HG02840 (cell line): ENCODE measurements around the gene CCL27.

Experiments used
- ATAC-seq: cut with Tn5 transposase; IDR thresholded peaks from one replicate; pipeline ENCODE4 v1.9.1; 2021; ENCODE audit warnings: mild to moderate bottlenecking, moderate library complexity, moderate number of reproducible peaks; ENCODE audit not compliant: unreplicated experiment, low FRiP score

Gene CCL27, protein sequence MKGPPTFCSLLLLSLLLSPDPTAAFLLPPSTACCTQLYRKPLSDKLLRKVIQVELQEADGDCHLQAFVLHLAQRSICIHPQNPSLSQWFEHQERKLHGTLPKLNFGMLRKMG

DNA sequence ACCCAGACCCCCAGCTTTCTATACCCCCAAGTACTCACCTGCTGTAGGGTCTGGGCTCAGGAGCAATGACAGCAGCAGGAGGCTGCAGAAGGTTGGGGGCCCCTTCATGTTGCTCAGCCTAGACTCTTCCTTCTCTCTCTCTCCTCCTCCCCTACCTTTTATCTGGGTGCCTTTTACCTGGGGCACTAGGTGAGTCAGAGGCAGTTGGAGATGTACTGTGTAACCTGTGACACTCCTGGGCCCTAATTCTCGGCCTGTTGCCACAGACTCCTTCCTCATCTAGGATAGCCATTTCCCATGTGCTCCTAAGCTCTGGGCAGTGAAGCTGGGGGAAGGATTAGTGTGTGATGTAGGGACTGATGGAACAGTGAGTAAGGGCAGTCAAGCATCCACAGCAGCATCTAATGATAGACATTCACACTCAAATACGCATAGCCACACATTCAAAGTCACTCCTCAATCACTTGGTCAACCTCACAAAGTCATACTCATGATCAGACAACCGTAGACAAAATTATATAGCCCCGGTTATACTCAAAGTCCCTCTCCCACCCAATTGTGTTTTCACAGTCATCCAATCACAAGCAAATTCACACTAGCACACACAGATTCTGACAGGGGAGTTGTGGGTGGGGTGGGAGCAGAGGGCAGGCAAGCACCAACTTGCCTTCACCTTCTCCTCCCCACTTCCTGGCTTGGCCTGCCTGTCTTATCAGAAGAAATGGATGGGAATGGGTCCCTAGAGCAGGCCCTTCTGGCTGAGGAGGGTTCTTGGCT, at the start of gene CCL27:
Gene CCL27, minus strand, starts transcription at position 132 of the 777 bp plus-strand sequence. Its CDS starts 24 bp downstream, at position 108.
- no peak for ATAC-seq

DNA sequence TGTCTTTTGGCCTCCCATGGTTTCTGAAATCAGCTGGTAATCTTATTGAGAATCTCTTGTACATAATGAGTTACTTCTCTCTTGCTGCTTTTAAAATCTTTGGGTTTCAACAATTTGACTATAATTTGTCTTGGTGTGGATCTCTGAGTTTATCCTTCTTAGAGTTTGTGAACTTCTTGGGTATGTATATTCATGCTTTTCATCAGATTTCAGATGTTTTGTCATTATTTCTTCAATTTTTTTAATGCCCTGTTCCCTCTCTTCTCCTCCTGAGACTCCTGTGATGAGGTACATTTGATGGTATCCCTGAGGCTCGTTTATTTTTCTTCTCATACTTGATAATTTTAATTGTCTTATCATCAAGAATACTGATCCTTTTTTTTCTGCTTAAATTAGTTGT, 49.7 kb upstream of the CCL27 start:
- ATAC-seq = no peak

DNA sequence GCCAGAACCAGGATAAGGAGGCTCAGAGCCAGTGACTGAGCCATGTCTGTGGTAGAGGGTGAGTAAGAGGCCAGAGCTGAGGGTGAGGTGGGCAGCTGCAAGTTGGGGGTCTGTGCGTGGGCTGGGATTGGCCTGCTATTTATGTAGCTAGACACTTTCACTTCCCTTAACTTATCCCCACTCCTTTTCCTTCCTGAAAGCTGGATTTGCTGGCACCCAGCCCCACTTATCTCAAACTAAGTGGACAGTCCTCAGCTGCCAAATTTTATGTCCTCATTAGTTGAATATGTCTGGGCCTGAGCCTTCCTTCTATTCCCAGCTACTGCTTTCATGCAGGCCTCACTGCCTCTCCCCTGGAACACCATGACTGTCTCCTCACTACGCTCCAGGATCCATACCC, 47.6 kb upstream of the CCL27 start, which contains the start of gene CCL21:
Gene CCL21, minus strand, starts transcription at position 114 of the 400 bp plus-strand sequence. Its CDS starts 70 bp downstream, at position 44.
- ATAC-seq = no peak

DNA sequence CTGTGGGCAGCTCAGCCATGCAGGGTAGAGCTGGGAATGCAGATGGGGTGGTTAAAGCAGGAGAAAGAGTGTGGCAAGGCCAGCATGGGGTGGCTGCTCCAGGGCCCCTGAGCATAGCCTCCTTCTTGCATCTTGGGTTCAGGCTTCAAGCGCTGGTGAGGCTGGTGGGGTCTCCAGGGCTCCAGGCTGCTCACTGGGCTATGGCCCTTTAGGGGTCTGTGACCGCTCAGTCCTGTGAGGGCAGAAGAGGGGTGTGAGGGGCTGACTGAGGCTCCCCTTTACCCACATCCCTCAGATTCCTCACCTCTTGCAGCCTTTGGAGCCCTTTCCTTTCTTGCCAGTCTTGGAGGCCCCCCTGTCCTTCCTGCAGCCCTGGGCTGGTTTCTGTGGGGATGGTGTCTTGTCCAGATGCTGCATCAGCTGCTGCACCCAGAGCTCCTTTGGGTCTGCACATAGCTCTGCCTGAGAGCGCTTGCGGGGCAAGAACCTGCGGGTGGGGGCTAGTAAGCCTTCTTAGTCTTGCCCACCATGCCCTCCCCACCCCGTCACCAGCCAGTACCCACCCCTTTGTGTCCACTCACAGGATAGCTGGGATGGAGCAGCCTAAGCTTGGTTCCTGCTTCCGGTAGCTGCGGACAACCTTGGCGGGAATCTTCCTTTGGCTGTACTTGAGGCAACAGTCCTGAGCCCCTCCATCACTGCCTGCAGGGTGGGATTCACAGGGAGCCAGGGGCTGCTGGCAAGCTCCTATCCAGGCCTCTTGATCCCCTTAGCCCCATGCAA, 46.9 kb upstream of the CCL27 start:
- ATAC-seq = no peak

DNA sequence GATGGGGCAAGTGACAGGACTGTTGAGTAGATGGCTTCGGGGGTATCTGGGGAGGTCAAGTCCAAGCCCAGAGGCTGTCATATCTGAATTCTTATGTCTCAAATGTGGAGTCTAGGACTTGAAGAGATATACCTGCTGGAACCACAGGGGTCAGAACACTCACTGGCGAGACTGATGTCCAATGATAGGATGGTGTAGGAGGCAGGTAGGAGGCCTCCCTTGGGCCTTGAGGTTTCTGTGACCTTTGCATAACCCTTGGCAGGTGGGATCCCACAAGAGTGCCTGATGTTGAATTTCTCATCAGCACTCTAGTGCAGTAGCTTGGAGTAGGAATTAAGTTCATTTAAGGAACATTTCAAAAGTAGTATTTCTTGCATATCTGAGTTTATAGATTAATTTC, 44.7 kb upstream of the CCL27 start:
- no peak for ATAC-seq

DNA sequence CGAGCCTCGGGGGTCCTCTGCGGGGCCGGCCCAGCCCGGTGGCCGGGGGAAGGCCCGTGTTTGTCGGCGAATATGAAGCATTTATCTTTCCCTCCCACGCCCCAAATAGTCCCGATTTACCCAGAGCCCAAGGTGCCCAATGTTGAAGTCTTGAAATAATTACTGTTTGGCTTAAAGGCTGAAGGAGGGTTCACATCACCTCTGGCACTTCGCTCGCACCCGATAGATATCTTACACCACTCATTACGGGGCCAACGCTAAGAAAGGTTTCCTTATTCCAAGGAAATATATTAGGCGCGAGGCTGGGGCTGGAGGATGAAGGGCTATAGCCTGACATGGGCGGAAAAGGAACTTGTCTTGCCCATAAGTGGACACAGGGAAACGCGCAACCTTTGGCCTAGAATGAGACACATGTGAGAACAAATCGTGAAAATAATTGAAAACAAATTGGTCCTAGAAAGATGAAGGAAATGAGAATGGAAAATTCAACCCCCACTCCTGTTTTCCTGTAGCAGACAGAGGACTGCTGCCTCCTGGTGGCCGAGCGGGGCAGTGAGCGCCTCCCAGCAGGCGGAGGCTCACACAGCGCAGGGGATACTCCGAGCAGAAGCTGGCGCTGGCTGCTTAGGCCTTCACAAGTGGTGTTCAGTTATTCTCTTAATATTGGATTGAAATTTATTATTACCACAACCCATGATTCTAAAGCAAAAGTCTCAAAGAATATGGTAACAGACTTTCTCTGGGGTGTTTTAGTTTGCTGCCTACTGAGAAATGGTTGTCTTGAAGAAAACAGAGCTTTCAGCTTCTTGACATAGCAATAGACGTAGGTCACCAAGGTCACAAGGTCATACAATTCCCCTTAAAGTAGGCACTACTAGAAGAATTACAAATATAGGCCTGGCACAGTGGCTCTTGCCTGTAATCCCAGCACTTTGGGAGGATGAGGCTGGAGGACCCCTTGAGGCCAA, 39.6 kb upstream of the CCL27 start:
- ATAC-seq = peak; percentile 76

DNA sequence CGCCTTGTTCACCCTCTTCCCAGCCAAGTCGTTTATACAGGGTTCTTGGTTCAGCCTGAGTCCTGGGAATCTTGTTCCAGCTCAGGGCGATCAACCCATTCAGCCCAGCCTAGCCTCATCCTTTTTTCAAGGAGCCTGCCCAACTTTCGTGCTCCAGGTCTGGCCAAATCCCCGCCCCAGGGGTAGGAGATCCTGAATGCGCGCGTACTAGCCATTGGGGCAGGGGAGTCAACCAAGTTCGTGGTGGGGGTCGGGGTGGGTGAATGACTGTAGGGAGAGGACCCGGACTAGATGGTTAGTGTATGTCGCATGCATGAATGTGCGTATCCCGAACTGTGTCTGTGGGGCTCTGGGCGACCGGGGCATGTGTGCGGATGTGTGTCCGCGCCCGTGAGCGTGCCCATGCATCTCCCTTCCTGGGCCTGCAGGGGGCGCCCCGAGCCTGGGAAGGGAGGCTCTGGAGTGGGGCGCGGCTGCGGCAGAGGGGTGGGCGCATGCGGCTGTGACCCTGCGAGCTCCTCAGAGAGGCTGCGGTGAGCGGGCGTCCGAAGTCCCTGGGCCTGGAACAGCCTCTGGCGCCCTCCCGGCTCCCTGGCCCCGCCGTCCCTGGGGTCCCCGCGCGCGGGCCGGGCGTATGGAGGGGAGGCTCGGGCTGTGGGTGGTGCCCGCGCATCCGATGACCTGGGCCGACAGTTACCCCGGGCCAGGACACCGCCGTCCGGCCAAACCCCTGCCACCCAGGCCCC, 38.7 kb upstream of the CCL27 start:
- no peak for ATAC-seq

DNA sequence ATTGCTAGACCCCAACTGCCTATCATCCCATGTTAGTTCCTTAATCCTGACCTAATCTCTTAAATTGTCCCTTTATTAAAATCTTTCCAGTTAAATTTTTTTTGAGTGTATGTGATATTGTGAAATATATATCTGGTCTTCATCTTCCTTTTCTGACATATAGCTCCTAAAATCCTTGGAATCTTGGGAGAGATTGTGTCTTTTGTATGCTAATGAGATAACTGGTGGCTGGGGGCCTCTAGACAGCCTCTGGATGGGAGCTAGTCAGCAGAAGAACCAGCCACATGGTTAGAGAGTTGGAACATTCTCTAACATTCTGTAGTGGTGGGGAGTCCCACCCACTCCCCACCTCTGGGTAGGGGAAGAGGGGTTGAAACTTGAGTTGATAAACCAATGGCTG, 32.4 kb upstream of the CCL27 start:
- ATAC-seq = no peak

DNA sequence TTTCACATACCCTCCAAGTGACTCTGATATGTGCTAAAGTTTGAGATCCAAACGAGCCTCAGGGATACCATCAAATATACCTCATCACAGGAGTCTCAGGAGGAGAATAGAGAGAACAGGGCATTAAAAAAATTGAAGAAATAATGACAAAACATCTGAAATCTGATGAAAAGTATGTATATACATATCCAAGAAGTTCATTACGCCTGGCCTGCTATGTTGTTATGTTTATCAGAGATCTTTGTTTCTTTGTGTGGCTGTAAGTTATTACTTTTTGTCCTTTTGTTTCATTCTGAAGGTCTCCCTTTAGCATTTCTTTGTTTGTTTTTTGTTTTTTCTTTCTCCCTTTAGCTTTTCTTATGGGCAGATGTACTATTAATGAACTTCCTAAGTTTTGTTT, 31.1 kb upstream of the CCL27 start:
- ATAC-seq = no peak

DNA sequence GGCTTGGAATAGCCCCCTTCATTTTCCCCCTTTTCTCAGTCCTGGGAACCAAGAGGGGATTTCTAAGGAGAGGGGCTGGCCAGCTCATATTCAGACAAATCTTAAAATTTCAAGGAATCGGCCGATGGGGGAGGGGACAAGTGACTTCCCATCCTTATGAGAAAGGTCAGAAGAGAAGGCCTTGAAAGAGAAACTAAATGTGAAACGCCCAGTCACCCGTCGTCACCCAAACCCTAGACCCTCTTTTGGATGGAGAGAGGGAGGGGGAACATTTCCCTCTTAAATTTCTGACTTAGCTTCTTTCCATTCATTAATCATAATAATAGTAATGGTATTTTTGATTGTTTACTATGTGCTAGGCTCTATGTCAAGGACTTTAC, 29.5 kb upstream of the CCL27 start:
- no peak for ATAC-seq

DNA sequence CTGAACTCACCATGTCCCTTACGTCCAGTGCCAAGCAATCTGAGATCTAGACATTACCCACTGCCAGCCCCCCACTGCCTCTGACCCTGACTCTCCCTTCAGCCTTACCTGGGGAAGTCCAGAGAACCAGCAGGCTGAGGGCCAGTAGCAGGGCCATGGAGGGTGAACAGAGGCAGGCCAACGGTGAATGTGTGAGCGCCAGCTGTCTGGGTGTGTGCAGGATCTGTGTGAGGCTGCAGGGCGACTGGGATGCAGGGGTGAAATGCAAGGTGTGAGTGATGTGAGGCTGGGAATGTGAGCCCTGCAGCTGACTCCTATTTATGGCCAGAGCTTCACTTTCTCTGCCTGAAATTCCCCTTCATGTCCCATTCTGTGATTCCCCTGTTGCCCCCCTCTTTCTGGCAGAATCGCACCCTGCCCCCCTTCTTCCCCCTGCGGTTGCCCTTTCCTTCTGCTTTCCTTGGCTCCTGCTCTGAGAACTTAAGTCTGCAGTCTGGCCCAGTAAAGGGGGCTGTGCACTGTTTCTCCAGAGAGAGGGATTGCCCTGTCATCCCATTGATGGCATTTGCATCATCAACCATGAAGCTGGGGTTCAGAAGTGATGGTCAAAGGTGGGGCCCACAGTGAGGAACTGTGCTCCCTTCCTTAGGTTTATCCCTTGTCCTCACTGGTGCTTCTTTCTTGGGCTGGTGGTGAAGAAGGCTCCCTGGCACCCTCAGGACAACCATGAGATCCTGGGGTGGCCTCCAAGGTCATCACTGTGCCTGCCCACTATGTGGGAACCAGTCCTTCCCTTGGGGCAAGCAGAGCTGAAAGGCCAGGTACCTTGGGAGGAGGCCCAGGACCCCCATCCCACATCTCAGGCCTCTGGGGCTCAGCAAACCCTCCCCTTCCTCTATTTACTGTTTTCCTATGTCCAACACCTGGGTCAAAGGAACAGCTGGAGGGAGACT, 28.8 kb upstream of the CCL27 start, which contains the start of gene CCL19:
Gene CCL19, minus strand, starts transcription at position 294 of the 953 bp plus-strand sequence. Its CDS starts 137 bp downstream, at position 157.
- no peak for ATAC-seq

DNA sequence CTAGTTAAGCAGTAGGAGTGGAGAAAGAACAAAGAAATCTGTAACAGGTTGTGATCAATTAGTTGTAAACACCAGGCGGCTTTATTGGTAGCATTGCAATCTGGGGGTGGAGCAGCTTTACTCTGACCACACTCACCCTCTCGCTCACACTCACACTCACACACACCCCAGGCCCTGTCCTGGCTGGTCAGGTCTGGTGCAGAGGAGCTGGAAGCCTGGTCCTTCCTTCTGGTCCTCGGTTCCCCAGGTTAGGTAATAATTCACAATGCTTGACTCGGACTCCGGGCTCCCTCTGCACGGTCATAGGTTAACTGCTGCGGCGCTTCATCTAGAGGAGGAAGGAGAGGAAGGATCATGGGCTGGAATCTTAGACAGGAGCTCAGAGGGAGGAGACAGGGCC, 27.1 kb upstream of the CCL27 start:
- ATAC-seq = no peak

DNA sequence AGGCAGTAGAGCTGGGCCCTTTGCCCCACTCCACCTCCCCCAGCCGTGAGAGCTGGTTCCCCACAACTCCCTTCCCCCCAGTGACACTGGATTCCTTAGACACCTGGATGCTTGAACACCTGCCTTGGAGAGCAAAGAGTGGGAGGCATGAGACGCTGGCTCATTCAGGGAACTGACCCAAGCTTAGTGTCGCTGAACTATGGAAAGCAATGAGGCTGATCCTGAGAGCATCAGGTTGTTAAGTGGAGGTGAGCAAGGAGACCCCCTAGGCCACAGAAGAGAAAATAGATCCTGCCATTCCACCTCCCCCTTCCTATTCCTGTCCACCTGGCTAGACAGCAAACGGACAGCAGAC, 26.6 kb upstream of the CCL27 start:
- ATAC-seq = no peak

DNA sequence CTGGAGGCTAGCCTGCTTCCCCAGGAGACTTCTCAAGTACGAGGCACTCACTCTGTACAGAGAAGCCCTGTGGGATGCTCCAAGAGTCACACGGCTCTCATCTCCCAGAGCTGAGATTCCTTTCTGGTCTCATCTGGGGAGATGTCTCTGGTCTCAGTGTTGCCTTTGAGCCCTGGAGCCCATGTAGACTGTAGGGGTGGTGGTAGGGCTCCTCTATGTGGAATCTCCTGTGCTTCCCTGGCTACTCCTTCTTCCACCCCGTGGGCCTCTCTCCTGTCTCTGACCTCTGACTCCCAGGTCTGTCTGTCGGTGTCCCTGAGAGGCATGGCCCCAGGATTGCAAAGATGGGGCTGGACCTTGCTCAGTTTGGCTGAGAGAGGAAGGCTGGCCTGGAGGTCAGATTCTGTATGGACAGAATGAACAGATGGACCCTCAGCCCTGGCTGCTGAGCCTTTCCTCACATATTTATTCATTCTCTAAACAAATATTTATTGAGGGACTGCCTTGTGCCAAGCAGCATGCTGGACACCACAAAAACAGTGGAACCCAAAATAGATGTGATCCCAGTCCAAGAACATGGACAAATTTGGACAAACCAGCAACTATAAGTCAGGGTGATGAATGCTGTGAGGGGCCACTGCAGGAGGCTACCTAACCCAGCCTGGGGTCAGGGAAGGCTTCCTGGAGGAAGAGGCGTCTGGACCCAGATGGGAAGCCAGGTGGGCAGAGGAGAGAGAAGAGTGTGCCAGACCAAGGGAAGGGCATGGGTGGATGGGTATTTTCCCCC, 26.1 kb upstream of the CCL27 start:
- no peak for ATAC-seq

DNA sequence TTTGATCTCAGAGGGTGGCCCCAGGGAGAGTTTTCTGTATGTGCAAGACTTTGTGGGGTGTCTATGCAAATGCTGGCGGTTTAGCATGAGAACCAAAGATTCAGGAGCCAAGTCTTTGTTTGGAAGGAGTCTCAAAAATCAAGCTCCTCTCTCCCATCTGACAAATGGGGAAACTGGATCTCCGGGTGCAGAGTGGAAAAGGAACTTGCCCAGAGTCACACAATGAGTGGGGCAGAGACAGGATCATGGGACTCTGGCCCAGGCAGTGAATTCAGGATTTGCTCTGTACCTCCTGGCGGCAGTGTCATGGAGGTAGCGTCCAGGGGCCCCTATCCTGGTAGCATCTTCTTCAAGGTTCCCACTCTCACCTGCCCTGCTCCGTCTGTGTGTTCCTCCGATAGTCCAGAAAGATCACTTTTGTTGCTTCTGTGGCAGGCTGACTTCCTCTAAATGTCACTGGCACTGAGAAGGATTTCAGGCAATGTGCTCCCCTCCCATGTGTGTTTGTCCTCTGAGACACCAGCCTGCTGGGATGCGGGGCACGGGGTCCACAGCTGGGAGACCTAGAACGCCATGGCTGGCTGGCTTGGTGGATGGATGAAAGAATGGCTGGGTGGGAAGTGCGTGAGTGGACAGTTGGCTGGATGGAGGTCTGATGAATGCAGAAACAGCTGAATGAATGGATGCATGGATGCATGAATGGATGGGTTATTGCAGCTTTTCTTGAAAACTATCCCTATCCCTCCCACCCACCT, 25.0 kb upstream of the CCL27 start:
- ATAC-seq = no peak

DNA sequence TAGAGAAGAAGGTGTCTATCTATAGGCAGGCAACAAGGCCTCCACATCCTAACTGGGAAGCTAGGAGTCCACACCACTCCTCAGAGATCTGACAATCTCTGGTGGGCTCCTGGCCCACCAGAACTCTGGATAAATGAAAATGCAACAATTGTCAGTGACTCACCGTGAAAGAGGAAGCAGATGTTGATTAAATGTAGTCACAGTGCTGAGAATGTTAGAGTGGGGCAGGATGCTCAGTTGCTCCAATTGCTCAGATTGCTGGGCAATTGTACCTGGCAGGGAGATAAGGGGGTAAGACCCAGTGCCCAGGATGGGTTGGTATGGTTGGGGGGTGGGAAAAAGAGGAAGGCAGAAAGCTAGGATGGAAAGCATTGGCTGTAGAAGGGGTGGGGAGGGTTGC, 24.3 kb upstream of the CCL27 start:
- ATAC-seq = no peak

DNA sequence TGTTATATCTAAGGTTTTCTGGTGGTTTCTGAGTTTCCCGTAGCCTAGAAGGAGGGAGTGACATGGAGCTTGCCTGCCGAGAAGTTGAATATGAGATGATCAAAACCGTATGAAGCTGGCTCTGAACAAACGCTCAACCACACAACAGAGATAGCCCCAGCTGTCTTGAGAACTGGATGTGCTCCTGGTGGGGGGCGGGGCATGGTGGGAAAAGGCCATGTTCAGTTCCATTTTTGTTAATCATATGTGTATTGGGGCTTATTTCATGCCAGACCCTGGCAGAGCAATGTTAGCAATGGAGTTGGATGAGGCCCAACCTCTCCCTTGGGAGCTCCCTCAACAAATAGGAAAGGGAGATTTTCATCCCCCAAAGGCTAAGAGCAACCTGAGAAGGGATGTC, 23.8 kb upstream of the CCL27 start:
- ATAC-seq = no peak
